Measurements from ENCODE around the gene RENBP.

RENBP gene

GRCh38 chrX:153925739-153926551 is 18.5 kb downstream of the RENBP start, which contains the start of gene ARHGAP4:
Gene ARHGAP4 (minus strand): TSS chrX:153926264. CDS start chrX:153926202, 62 bp downstream.
- no peak for TF ChIP-seq CTCF (IDR thresholded peaks at IDR 0.05; ENCODE audit: insufficient read depth, low read length, poor library complexity, severe bottlenecking)
- peaks cover 2% of the 10 kb centered on the region for H3K36me3 ChIP-seq (ENCODE audit: control insufficient read depth, insufficient read depth, low read length)
- H3K4me3 ChIP-seq (replicated peaks; ENCODE audit: low read depth, low read length), result peak within 1 kb of the TSS; percentile 79
- H3K27me3 ChIP-seq (replicated peaks; ENCODE audit: control insufficient read depth, insufficient read depth, low read length), result no peaks in the 10 kb centered on the region
- DNase-seq (ENCODE audit: extremely low read depth, insufficient read length), result peak; percentile 75

- no peak for DNase-seq (ENCODE audit: extremely low read depth, insufficient read length)
- TF ChIP-seq CTCF (IDR thresholded peaks at IDR 0.05; ENCODE audit: insufficient read depth, low read length, poor library complexity, severe bottlenecking), result no peak
- Histone ChIP-seq H3K27me3 (replicated peaks; ENCODE audit: control insufficient read depth, insufficient read depth, low read length) (no peaks in the 10 kb centered on the region), H3K36me3 (ENCODE audit: control insufficient read depth, insufficient read depth, low read length) (peaks cover 8% of the 10 kb centered on the region), H3K4me3 (replicated peaks; ENCODE audit: low read depth, low read length) (peak overlapping the region; percentile 79)
Observed at GRCh38 chrX:153925387-153925738, 19.1 kb downstream of the RENBP start.

GRCh38 chrX:153924149-153924861 is 20.1 kb downstream of the RENBP start:
- TF ChIP-seq CTCF (IDR thresholded peaks at IDR 0.05; ENCODE audit: insufficient read depth, low read length, poor library complexity, severe bottlenecking), result no peak
- H3K36me3 ChIP-seq (ENCODE audit: control insufficient read depth, insufficient read depth, low read length), result peaks cover 8% of the 10 kb centered on the region
- no peaks in the 10 kb centered on the region for H3K27me3 ChIP-seq (replicated peaks; ENCODE audit: control insufficient read depth, insufficient read depth, low read length)
- H3K4me3 ChIP-seq (replicated peaks; ENCODE audit: low read depth, low read length), result peak overlapping the region; percentile 79
- DNase-seq (ENCODE audit: extremely low read depth, insufficient read length), result peak; percentile 33

- TF ChIP-seq CTCF (IDR thresholded peaks at IDR 0.05; ENCODE audit: insufficient read depth, low read length, poor library complexity, severe bottlenecking), result peak; percentile 50
- Histone ChIP-seq H3K36me3 (ENCODE audit: control insufficient read depth, insufficient read depth, low read length) (peaks cover 10% of the 10 kb centered on the region), H3K4me3 (replicated peaks; ENCODE audit: low read depth, low read length) (no peak overlapping the region; the same call in 1 of the 2 replicates), H3K27me3 (replicated peaks; ENCODE audit: control insufficient read depth, insufficient read depth, low read length) (no peaks in the 10 kb centered on the region)
- DNase-seq (ENCODE audit: extremely low read depth, insufficient read length), result peak; percentile 22
Observed at GRCh38 chrX:153922932-153923857, 21.2 kb downstream of the RENBP start.
